Tibial artery (tissue), 4 donors: ENCODE data around the gene SLC20A1.

Experiments
- DNase-seq, 2 donors: peaks; one replicate each; pipeline ENCODE4 v3.0.0-alpha.2; 2019
- H3K27ac ChIP-seq, 2 donors: fragments of 200-600 bp; sonication (generic) in 1 of 2; 1 replicate in 1 of 2; 2 replicates in 1 of 2; pipeline ENCODE4 v1.5.1; 2018 to 2019; ENCODE audit warnings: mild to moderate bottlenecking in 1 of 2
- H3K27me3 ChIP-seq, 2 donors: fragments of 200-600 bp; sonication (generic) in 1 of 2; one replicate each; pipeline versions ENCODE4 v1.5.1 to v1.6.0; 2016 to 2019
- H3K36me3 ChIP-seq, 3 donors: fragments of 200-600 bp; sonication (generic) in 2 of 3; one replicate each; pipeline ENCODE4 v1.5.1; 2016 to 2019; ENCODE audit warnings: mild to moderate bottlenecking in 2 of 3
- H3K4me1 ChIP-seq, 4 donors: fragments of 200-600 bp; sonication (generic) in 2 of 4; 1 replicate in 3 of 4; 2 replicates in 1 of 4; pipeline ENCODE4 v1.5.1; 2016 to 2019
- H3K4me3 ChIP-seq, 2 donors: fragments of 200-600 bp; sonication (generic) in 1 of 2; 1 replicate in 1 of 2; 2 replicates in 1 of 2; pipeline ENCODE4 v1.5.1; 2018 to 2019; ENCODE audit warnings: mild to moderate bottlenecking in 2 of 2
- H3K9me3 ChIP-seq, 3 donors: fragments of 200-600 bp; sonication (generic) in 1 of 3; one replicate each; pipeline ENCODE4 v1.5.1; 2016 to 2019
- CTCF ChIP-seq, 2 experiments: fragments of 200-600 bp in 1 of 2; fragments of 450-650 bp in 1 of 2; IDR thresholded peaks; one replicate each; pipeline ENCODE4 v1.5.1; 2017 to 2019; ENCODE audit warnings: antibody characterized with exemption in 2 of 2, mild to moderate bottlenecking in 1 of 2, moderate library complexity in 1 of 2
- intact Hi-C: fragments of 100-400 bp; cut with DNase I; formaldehyde crosslinking; loops from one replicate; pipeline ENCODE4 v1.15.0; 2023; ENCODE audit warnings: low total_unique reads

SLC20A1 gene

GRCh38 chr2:112712903-112713584 is 67.3 kb downstream of the SLC20A1 start:
- H3K27ac ChIP-seq: no peak overlapping the region
- H3K9me3 ChIP-seq: no peaks in the 10 kb centered on the region
- peaks cover 0 to 3% of the 10 kb centered on the region in 2 donors for H3K27me3 ChIP-seq
- intact Hi-C loops: no loop called here
- H3K4me1 ChIP-seq: no peaks in the 10 kb centered on the region
- TF ChIP-seq CTCF (IDR thresholded peaks at IDR 0.05): no peak
- H3K4me3 ChIP-seq: no peak overlapping the region
- H3K36me3 ChIP-seq: no peaks in the 10 kb centered on the region
- DNase-seq: no peak
